Mesothelial cell of epicardium (in vitro differentiated cells): ENCODE measurements around the gene ASPG. TPM values are rescaled to one million over a fixed set of nuclear protein-coding genes. Genes with fewer than 3 reads are reported as not detected.

Experiments
- DNase-seq, 2 experiments: peaks; one replicate each; pipeline ENCODE4 v3.0.0; 2021; ENCODE audit warnings: low spot score in 2 of 2; ENCODE audit not compliant: unreplicated experiment in 2 of 2
- H3K27ac Mint-ChIP-seq: 2 replicates; pipeline ENCODE4 v1.8.0; 2021; ENCODE audit warnings: mixed read lengths
- H3K27me3 Mint-ChIP-seq: 2 replicates; pipeline ENCODE4 v1.8.0; 2021; ENCODE audit warnings: low read depth, mixed read lengths
- H3K36me3 Mint-ChIP-seq: 2 replicates; pipeline ENCODE4 v1.8.0; 2021; ENCODE audit warnings: mixed read lengths
- H3K4me1 Mint-ChIP-seq: 2 replicates; pipeline ENCODE4 v1.8.0; 2021; ENCODE audit warnings: mixed read lengths
- H3K4me3 Mint-ChIP-seq: 2 replicates; pipeline ENCODE4 v1.8.0; 2021; ENCODE audit warnings: mild to moderate bottlenecking, moderate library complexity, mixed read lengths
- H3K9me3 Mint-ChIP-seq: 2 replicates; pipeline ENCODE4 v1.8.0; 2021; ENCODE audit warnings: mixed read lengths
- total RNA-seq: library from RNA; stranded (reverse); gene quantifications from 3 replicates; pipeline ENCODE4 v1.2.1, GENCODE V29; 2021
- TF ChIP-seq, protein P1 (sequence below): fragments of 200-600 bp; sonication (generic); IDR thresholded peaks from one replicate; pipeline ENCODE4 v1.5.0; 2021; ENCODE audit warnings: antibody characterized with exemption; ENCODE audit not compliant: unreplicated experiment

Gene ASPG
- total RNA-seq, 1 donor from 2014 or later, result 3.3 TPM

DNA sequence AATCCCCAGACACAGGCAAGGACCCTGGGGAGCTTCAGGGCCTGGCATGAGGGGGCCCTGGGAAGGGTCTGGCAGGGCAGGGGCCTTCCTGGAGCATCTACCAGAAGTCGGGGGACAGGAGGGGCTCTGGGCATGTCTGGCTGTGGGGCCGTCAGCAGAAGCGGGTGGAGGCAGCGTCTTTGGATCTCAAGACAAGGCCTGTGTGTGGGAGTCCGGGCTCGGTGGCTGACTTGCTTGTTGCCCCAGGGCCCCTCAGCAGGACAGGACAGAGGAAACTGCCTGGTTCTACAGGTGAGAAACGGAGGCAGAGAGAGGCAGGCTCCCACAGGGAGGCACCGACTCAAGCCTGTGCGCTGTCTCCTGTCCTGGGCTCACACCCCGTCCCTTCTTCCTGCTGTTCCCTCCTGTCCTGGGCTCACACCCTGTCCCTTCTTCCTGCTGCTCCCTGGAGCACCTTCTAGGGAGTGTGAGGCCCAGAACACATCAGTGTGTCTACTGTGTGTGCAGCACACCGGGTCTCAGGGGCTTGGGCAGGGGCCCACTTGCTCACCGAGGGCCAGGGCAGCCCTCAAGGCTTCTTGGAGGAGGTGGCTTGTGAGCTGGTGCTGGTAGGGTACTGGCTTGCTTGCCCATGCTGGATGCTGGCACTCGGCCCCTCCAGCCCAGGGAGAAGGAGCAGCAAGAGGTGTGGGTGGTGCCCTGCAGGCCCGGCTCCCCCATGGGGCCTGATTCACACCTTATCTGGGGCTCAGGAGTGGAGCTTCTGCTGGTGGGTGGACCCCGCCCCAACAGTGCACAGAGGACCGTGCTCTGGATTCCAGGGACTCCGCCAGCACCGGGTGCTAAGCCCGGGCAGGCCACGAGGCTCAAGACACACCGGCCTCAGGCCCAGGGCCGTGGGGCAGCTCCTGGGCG lies 14.9 kb downstream of the ASPG start:
- no peak overlapping the region for H3K27ac Mint-ChIP-seq
- H3K36me3 Mint-ChIP-seq, result no peaks in the 10 kb centered on the region
- TF ChIP-seq, protein P1, sequence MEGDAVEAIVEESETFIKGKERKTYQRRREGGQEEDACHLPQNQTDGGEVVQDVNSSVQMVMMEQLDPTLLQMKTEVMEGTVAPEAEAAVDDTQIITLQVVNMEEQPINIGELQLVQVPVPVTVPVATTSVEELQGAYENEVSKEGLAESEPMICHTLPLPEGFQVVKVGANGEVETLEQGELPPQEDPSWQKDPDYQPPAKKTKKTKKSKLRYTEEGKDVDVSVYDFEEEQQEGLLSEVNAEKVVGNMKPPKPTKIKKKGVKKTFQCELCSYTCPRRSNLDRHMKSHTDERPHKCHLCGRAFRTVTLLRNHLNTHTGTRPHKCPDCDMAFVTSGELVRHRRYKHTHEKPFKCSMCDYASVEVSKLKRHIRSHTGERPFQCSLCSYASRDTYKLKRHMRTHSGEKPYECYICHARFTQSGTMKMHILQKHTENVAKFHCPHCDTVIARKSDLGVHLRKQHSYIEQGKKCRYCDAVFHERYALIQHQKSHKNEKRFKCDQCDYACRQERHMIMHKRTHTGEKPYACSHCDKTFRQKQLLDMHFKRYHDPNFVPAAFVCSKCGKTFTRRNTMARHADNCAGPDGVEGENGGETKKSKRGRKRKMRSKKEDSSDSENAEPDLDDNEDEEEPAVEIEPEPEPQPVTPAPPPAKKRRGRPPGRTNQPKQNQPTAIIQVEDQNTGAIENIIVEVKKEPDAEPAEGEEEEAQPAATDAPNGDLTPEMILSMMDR, result no peak
- DNase-seq, result no peak
- H3K27me3 Mint-ChIP-seq, result peaks cover 10% of the 10 kb centered on the region
- peaks cover 7% of the 10 kb centered on the region for H3K4me1 Mint-ChIP-seq
- H3K4me3 Mint-ChIP-seq, result no peak overlapping the region
- H3K9me3 Mint-ChIP-seq, result no peaks in the 10 kb centered on the region

DNA sequence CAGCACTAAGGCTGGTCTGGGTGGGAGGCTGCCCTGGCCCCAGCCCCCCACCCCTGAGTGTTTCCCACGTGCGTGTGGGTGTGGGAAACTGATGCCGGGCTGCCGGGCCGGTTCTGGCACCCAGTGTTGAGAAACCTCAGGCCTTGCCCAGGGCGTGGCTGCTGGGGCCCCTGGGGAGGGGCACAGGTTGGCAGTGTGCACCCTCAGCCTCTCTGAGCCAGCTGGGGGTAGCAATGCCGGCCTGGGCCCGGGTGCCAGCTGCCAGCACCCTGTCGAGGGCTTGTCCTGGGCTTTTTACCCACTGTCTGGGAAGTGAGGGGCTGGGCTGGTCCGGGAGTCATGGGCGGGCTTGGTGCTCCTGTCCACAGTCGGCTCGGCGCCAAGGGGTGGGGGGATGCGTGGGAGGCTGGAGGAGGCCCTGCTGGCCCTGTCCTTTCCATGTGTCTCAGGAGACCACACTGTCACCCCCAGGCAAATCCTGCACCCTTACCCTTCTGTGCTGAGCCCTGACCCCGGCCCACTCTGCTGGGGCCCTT lies 15.7 kb downstream of the ASPG start:
- TF ChIP-seq, protein P1, result no peak
- no peaks in the 10 kb centered on the region for H3K9me3 Mint-ChIP-seq

DNA sequence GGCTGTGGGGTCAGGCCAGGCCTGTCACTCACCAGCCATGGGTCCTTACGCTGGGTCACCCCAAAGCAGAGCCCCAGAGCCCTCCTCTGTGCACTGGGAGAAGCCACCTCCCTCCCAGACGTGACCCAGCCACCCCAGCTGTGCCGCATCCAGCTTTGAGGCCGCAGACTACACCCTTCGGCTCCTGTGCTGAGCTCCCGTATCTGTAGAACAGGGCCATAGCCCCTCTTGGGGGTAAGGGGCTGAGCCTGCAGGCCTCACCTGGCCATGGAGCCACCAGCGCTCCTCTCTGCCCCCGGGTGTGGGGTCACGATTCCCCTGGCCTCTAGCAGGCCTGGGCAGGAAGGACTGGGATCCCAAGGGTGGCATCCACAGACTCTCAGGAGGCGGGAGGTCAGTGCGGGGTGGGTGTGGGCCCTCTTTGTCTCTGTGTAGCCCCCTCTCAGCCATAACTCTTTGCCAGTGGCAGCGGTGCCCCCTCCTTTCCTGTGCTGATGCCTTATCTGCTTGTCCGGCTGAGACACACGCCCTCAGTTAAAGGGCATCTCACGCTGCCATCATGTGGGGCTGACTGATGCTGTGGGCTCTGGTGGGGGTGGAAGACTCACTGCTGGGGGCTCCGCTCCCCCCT lies 16.3 kb downstream of the ASPG start:
- Mint-ChIP-seq H3K4me1 (peaks cover 7% of the 10 kb centered on the region), H3K27ac (no peak overlapping the region), H3K4me3 (no peak overlapping the region), H3K27me3 (peaks cover 5% of the 10 kb centered on the region), H3K36me3 (no peaks in the 10 kb centered on the region), H3K9me3 (no peaks in the 10 kb centered on the region)
- TF ChIP-seq, protein P1, result no peak
- no peak for DNase-seq

More for the DNA sequence above, 15.7 kb downstream of the ASPG start:
- H3K4me1 Mint-ChIP-seq, result peaks cover 7% of the 10 kb centered on the region
- H3K4me3 Mint-ChIP-seq, result no peak overlapping the region
- H3K36me3 Mint-ChIP-seq, result no peaks in the 10 kb centered on the region
- DNase-seq, result no peak
- no peak overlapping the region for H3K27ac Mint-ChIP-seq
- peaks cover 7% of the 10 kb centered on the region for H3K27me3 Mint-ChIP-seq

DNA sequence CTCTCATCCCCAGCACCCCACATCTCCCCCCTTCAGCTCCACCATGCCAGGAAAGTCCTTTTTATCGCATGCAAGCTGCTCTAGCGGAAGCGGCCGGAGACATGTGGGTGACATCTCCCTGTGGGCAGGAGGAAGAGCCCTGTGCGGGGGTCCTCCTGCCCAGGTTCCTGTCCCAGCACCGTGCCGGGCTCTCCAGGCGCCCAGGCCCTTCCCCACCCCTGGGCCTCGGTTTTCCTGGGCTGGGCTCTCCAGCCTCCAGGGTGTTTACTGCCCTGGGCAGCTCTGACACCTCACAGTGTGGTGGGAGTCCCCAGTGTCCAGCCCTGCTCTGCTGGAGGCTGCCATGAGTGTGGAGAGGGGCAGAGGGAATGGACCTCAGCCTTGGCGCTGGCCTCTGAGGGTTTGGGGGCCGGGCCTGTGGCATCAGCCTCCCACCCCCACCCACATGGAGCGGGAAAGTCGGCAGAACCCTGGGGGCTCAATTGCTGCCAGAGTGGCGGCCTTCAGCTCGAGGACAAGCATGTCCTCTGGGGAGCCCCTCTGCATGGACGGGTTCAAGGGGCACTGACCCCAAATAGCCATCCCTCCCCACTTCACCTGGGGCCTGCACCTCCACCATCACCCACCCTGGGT lies 16.9 kb downstream of the ASPG start:
- peaks cover 5% of the 10 kb centered on the region for H3K27me3 Mint-ChIP-seq
- no peak overlapping the region for H3K27ac Mint-ChIP-seq
- peaks cover 7% of the 10 kb centered on the region for H3K4me1 Mint-ChIP-seq
- TF ChIP-seq, protein P1, result no peak
- no peak for DNase-seq
- no peaks in the 10 kb centered on the region for H3K36me3 Mint-ChIP-seq
- no peak overlapping the region for H3K4me3 Mint-ChIP-seq
- H3K9me3 Mint-ChIP-seq, result no peaks in the 10 kb centered on the region

DNA sequence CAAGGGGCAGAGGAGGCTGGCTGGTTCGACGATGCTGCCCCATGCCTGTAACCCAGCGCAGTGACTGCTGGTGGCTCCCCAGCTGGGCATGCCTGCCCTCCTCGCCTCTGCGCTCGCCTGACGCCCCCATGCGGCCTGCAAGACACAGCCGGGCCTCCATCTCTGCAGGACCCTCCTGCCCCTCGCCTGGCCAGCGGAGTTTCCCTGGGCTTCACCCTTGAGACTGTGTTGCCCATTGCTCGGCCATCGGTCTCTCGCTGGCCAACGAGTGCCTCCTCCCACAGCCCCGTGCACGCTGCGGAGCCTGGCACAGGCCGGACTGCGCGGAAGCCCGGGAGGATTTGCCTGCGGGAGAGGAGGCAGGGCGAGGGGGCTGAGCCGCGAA lies 17.6 kb downstream of the ASPG start:
- no peak for DNase-seq
- Mint-ChIP-seq H3K9me3 (no peaks in the 10 kb centered on the region), H3K27ac (no peak overlapping the region), H3K36me3 (no peaks in the 10 kb centered on the region), H3K4me3 (no peak overlapping the region), H3K4me1 (peaks cover 9% of the 10 kb centered on the region), H3K27me3 (peaks cover 1% of the 10 kb centered on the region)
- TF ChIP-seq, protein P1, result no peak
